A549 (cell line): ENCODE measurements around the gene PNPLA6. TPM values are rescaled to one million over a fixed set of nuclear protein-coding genes. Genes with fewer than 3 reads are reported as not detected.
A peak's percentile ranks its signal among the peaks of the same experiment; 100 is the strongest.

ENCODE experiments used
- ATAC-seq, 2 experiments: fragments of 200-7000 bp in 1 of 2; fragments of >200 bp in 1 of 2; cut with Nextera tagmentation in 1 of 2; cut with Tn5 transposase in 1 of 2; 3 replicates each; pipeline versions ENCODE4 v1.8.0 to v1.9.1; 2018 to 2020; ENCODE audit warnings: mild to moderate bottlenecking in 1 of 2, moderate library complexity in 1 of 2
- CTCF ChIA-PET: fragments of 300-600 bp; sonication (Branson Sonifier 250); formaldehyde crosslinking; extraction: SDS; loops from one replicate; lab custom pipeline; 2021; ENCODE audit warnings: antibody characterized with exemption, inconsistent platforms; lab: Yijun Ruan, JAX
- POLR2A ChIA-PET: fragments of 350-600 bp; formaldehyde crosslinking; extraction: SDS; loops from one replicate; lab custom pipeline; 2021; ENCODE audit warnings: antibody characterized with exemption, inconsistent platforms; lab: Yijun Ruan, JAX
- DNase-seq, 2 experiments: peaks; one replicate each; pipeline versions ENCODE4 v3.0.0 to v3.0.0-alpha.2; 2011 to 2016; ENCODE audit warnings: low read depth in 1 of 2, low spot score in 1 of 2
- FAIRE-seq: peaks from 2 replicates; lab custom pipeline; 2011; peaks lifted over from hg19 to GRCh38; lab: Jason Lieb, UNC
- H3K27ac ChIP-seq, 2 experiments: fragments of >200 bp; sonication (Bioruptor Twin); formaldehyde crosslinking; 3 replicates each; pipeline ENCODE4 v1.5.1; 2016 to 2017
- H3K4me1 ChIP-seq: fragments of >200 bp; sonication (Bioruptor Twin); formaldehyde crosslinking; 3 replicates; pipeline ENCODE4 v1.6.1; 2016
- H3K4me2 ChIP-seq: fragments of >200 bp; sonication (Bioruptor Twin); formaldehyde crosslinking; 3 replicates; pipeline ENCODE4 v1.6.1; 2016
- H3K4me3 ChIP-seq: fragments of >200 bp; sonication (Bioruptor Twin); formaldehyde crosslinking; 3 replicates; pipeline ENCODE4 v1.5.1; 2016
- H3K9me3 ChIP-seq: fragments of >200 bp; sonication (Bioruptor Twin); formaldehyde crosslinking; 3 replicates; pipeline ENCODE4 v1.6.1; 2016
- BCL3 ChIP-seq: fragments of >200 bp; sonication (Bioruptor Twin); formaldehyde crosslinking; IDR thresholded peaks from 3 replicates; pipeline ENCODE4 v1.6.1; 2016
- CBX8 ChIP-seq: fragments of 200-600 bp; sonication (generic); IDR thresholded peaks from 2 replicates; pipeline ENCODE4 v1.6.1; 2016
- CHD2 ChIP-seq: fragments of 150-350 bp; IDR thresholded peaks from 2 replicates; pipeline ENCODE4 v1.6.1; 2014; ENCODE audit warnings: low read length; ENCODE audit not compliant: partially characterized antibody
- EHF ChIP-seq: fragments of 250-450 bp; sonication (Bioruptor Pico); IDR thresholded peaks from 2 replicates; pipeline ENCODE4 v1.5.0; 2020; ENCODE audit warnings: mild to moderate bottlenecking
- EHMT2 ChIP-seq: fragments of 200-600 bp; sonication (generic); IDR thresholded peaks from 2 replicates; pipeline ENCODE4 v1.6.1; 2016; ENCODE audit warnings: antibody characterized with exemption, low read depth, mild to moderate bottlenecking, moderate library complexity
- FOSL2 ChIP-seq, 2 experiments: fragments of 450-650 bp in 1 of 2; fragments of >200 bp in 1 of 2; sonication (Bioruptor Twin) in 1 of 2; formaldehyde crosslinking; IDR thresholded peaks; 2 replicates each; pipeline versions ENCODE4 v1.5.0 to v1.6.1; 2016 to 2020; ENCODE audit warnings: mild to moderate bottlenecking in 1 of 2, moderate library complexity in 1 of 2
- HEYL ChIP-seq: fragments of 250-450 bp; sonication (Bioruptor Pico); IDR thresholded peaks from 2 replicates; pipeline ENCODE4 v1.8.0; 2021; ENCODE audit warnings: mild to moderate bottlenecking, moderate library complexity
- JUN ChIP-seq, 2 experiments: fragments of >200 bp; sonication (Bioruptor Twin); formaldehyde crosslinking; IDR thresholded peaks; 2 replicates in 1 of 2; 3 replicates in 1 of 2; pipeline ENCODE4 v1.6.1; 2016 to 2017
- MAFK ChIP-seq: fragments of 450-650 bp; IDR thresholded peaks from 2 replicates; pipeline ENCODE4 v1.6.1; 2014; ENCODE audit not compliant: partially characterized antibody
- MYC ChIP-seq: IDR thresholded peaks from 2 replicates; pipeline ENCODE4 v1.6.1; 2012; ENCODE audit warnings: mild to moderate bottlenecking, inconsistent platforms, low read length, improper control_type of control experiment, borderline replicate concordance
- RAD21 ChIP-seq, 2 experiments: fragments of >200 bp in 1 of 2; sonication (Bioruptor Twin) in 1 of 2; formaldehyde crosslinking in 1 of 2; IDR thresholded peaks in 1 of 2; conservative IDR thresholded peaks in 1 of 2; 2 replicates in 1 of 2; 3 replicates in 1 of 2; pipeline ENCODE4 v1.6.1; 2012 to 2018; ENCODE audit warnings: inconsistent platforms in 1 of 2
- RFX5 ChIP-seq: fragments of 450-650 bp; IDR thresholded peaks from 2 replicates; pipeline ENCODE4 v1.7.1; 2014; ENCODE audit warnings: antibody characterized with exemption, mild to moderate bottlenecking, moderate library complexity
- RNF2 ChIP-seq: fragments of 200-600 bp; sonication (generic); IDR thresholded peaks from 2 replicates; pipeline ENCODE4 v1.6.1; 2016; ENCODE audit warnings: low read depth, mild to moderate bottlenecking, antibody characterized with exemption, moderate library complexity, borderline replicate concordance
- SMC3 ChIP-seq: fragments of >200 bp; sonication (Bioruptor Twin); formaldehyde crosslinking; IDR thresholded peaks from 3 replicates; pipeline ENCODE4 v1.6.1; 2018; ENCODE audit warnings: inconsistent platforms
- SREBF2 ChIP-seq: fragments of 450-650 bp; IDR thresholded peaks from 2 replicates; pipeline ENCODE4 v1.6.1; 2014; ENCODE audit warnings: mild to moderate bottlenecking, moderate library complexity
- TFCP2L1 ChIP-seq: fragments of 250-450 bp; sonication (Bioruptor Pico); IDR thresholded peaks from 2 replicates; pipeline ENCODE4 v1.5.0; 2021; ENCODE audit warnings: mild to moderate bottlenecking
- ZNF302 ChIP-seq: fragments of 250-450 bp; sonication (Bioruptor Pico); IDR thresholded peaks from 2 replicates; pipeline ENCODE4 v1.9.0; 2021; ENCODE audit warnings: inconsistent platforms, mild to moderate bottlenecking, moderate library complexity
- WGBS: methylation state at CpG from one replicate; pipeline ENCODE4 v1.1.6; 2017; ENCODE audit errors: missing lambda C conversion rate; 5-methylcytosine and 5-hydroxymethylcytosine counted together
- polyA plus RNA-seq, 4 experiments: library from polyadenylated mRNA; depleted of rRNA in 3 of 4; stranded (reverse); fragments of >200 nt; fragmentation: RNase III in 1 of 4; extraction: RNeasy Plus Mini Kit Qiagen cat#74134 plus additional on column Dnase treatment in 1 of 4; gene quantifications; 2 replicates in 3 of 4; 3 replicates in 1 of 4; pipeline ENCODE4 v1.2.3, GENCODE V29; 2011 to 2017
- TF ChIP-seq, protein P1 (sequence below): fragments of 200-600 bp; sonication (generic); IDR thresholded peaks from 2 replicates; pipeline ENCODE4 v1.6.1; 2016; ENCODE audit warnings: antibody characterized with exemption, mild to moderate bottlenecking, moderate library complexity
- TF ChIP-seq, protein P2 (sequence below): fragments of 150-350 bp; IDR thresholded peaks from 2 replicates; pipeline ENCODE4 v1.6.1; 2014; ENCODE audit warnings: low read depth, mild to moderate bottlenecking, low read length
- TF ChIP-seq, protein P3 (sequence below): IDR thresholded peaks from 2 replicates; pipeline ENCODE4 v1.6.1; 2012; ENCODE audit warnings: low read depth, borderline replicate concordance

Gene PNPLA6
- polyA plus RNA-seq, 2 of the 4 experiments (the other 2 are of a cell fraction), result 17.0 to 58.1 TPM

DNA sequence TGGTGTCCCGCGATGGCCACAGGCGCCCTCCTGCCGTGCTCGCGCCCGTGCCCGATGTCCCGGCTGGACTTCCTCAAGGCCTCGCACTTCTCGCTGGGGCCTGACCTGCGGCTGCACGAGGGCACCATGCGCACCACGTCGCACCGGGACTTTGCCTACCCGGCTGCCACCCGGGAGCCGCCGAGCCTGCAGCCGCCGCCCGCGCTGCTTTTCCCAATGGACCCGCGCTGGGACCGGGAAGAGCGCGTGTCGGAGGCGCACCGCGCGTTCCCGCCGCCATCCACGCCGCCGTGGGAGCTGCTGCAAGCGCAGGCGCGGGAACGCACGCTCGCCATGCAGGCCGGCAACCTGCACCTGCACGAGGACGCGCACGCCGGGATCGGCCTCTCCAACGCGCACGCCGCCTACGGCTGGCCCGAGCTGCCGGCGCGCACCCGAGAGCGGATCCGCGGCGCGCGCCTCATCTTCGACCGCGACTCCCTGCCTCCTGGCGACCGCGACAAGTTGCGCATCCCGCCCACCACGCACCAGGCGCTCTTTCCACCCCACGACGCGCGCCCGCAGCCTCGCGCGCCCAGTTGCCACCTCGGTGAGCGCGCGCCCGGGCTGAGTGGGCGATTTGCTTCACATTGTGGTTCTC, 34.6 kb upstream of the PNPLA6 start (continued):
- TF ChIP-seq, protein P1, sequence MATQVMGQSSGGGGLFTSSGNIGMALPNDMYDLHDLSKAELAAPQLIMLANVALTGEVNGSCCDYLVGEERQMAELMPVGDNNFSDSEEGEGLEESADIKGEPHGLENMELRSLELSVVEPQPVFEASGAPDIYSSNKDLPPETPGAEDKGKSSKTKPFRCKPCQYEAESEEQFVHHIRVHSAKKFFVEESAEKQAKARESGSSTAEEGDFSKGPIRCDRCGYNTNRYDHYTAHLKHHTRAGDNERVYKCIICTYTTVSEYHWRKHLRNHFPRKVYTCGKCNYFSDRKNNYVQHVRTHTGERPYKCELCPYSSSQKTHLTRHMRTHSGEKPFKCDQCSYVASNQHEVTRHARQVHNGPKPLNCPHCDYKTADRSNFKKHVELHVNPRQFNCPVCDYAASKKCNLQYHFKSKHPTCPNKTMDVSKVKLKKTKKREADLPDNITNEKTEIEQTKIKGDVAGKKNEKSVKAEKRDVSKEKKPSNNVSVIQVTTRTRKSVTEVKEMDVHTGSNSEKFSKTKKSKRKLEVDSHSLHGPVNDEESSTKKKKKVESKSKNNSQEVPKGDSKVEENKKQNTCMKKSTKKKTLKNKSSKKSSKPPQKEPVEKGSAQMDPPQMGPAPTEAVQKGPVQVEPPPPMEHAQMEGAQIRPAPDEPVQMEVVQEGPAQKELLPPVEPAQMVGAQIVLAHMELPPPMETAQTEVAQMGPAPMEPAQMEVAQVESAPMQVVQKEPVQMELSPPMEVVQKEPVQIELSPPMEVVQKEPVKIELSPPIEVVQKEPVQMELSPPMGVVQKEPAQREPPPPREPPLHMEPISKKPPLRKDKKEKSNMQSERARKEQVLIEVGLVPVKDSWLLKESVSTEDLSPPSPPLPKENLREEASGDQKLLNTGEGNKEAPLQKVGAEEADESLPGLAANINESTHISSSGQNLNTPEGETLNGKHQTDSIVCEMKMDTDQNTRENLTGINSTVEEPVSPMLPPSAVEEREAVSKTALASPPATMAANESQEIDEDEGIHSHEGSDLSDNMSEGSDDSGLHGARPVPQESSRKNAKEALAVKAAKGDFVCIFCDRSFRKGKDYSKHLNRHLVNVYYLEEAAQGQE, result no peak
- no peak for TF ChIP-seq EHMT2
- TF ChIP-seq EHF (CRISPR knock-in tag), result 0 out of 2 replicates have a peak, but pooled peaks have one; percentile 41
- no peak for TF ChIP-seq HEYL

DNA sequence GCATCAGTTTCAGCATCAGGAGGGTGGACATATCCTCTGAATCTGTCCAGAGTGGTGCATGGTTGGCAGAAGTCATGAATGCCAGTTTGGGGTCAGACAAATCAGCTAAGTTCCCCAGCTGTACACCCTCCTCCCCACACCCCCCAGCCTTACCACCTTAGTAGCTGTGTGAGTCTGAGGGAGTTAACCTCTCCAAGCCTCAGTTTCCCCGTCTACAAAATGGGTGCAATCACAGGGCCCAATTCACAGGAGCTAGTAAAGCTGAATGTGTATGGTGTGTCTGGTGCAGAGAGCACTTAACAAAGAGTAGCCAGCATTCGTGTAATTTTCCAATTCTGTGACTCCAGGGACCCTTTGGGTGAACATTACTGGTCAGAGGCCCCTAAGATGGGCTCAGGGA, 33.0 kb upstream of the PNPLA6 start:
- H3K9me3 ChIP-seq, result no peaks in the 10 kb centered on the region
- TF ChIP-seq SREBF2 (no peak), MAFK (no peak), TFCP2L1 (CRISPR knock-in tag) (no peak), BCL3 (no peak), RFX5 (no peak), FOSL2 (IDR thresholded peaks at IDR 0.05) (no peak), FOSL2 (CRISPR knock-in tag; IDR thresholded peaks at IDR 0.05) (no peak), MYC (no peak), JUN (IDR thresholded peaks at IDR 0.05) (no peak), EHMT2 (no peak)
- TF ChIP-seq, protein P2, sequence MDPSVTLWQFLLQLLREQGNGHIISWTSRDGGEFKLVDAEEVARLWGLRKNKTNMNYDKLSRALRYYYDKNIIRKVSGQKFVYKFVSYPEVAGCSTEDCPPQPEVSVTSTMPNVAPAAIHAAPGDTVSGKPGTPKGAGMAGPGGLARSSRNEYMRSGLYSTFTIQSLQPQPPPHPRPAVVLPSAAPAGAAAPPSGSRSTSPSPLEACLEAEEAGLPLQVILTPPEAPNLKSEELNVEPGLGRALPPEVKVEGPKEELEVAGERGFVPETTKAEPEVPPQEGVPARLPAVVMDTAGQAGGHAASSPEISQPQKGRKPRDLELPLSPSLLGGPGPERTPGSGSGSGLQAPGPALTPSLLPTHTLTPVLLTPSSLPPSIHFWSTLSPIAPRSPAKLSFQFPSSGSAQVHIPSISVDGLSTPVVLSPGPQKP, result no peak
- TF ChIP-seq, protein P3, sequence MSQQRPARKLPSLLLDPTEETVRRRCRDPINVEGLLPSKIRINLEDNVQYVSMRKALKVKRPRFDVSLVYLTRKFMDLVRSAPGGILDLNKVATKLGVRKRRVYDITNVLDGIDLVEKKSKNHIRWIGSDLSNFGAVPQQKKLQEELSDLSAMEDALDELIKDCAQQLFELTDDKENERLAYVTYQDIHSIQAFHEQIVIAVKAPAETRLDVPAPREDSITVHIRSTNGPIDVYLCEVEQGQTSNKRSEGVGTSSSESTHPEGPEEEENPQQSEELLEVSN, result no peak
- ChIA-PET CTCF (no interaction called here), POLR2A (no interaction called here)
- 30% methylated on average over 2 of the region's 2 CpGs for WGBS
- H3K4me1 ChIP-seq, result peaks cover 14% of the 10 kb centered on the region
- DNase-seq (no peak), FAIRE-seq (no peak), ATAC-seq (no peak)
- no peak overlapping the region for H3K4me3 ChIP-seq
- H3K4me2 ChIP-seq, result no peak overlapping the region
- H3K27ac ChIP-seq, result no peak overlapping the region

- DNase-seq, result no peak
- ChIA-PET CTCF (no interaction called here), POLR2A (no interaction called here)
- H3K4me2 ChIP-seq, result no peak overlapping the region
- no peak overlapping the region for H3K4me3 ChIP-seq
- no peaks in the 10 kb centered on the region for H3K9me3 ChIP-seq
- no peak overlapping the region for H3K27ac ChIP-seq
- no peak for ATAC-seq
- TF ChIP-seq CBX8 (no peak), RAD21 (conservative IDR thresholded peaks at IDR 0.05 in 1 of 2, IDR thresholded peaks at IDR 0.05 in 1 of 2) (no peak), SMC3 (no peak), CHD2 (no peak), RNF2 (no peak), ZNF302 (CRISPR knock-in tag) (no peak)
- H3K4me1 ChIP-seq, result peaks cover 23% of the 10 kb centered on the region
- FAIRE-seq, result no peak
- WGBS, result 88% methylated on average over 5 of the region's 6 CpGs
Observed at GRCh38 chr19:7504684-7505083, 30.8 kb upstream of the PNPLA6 start.
